HG03469 (cell line): Measurements from ENCODE around the gene REPIN1.

Experiments used
- ATAC-seq: cut with Tn5 transposase; IDR thresholded peaks from one replicate; pipeline ENCODE4 v1.9.1; 2021; ENCODE audit warnings: mild to moderate bottlenecking, moderate library complexity, moderate number of reproducible peaks; ENCODE audit not compliant: unreplicated experiment

REPIN1 gene

DNA sequence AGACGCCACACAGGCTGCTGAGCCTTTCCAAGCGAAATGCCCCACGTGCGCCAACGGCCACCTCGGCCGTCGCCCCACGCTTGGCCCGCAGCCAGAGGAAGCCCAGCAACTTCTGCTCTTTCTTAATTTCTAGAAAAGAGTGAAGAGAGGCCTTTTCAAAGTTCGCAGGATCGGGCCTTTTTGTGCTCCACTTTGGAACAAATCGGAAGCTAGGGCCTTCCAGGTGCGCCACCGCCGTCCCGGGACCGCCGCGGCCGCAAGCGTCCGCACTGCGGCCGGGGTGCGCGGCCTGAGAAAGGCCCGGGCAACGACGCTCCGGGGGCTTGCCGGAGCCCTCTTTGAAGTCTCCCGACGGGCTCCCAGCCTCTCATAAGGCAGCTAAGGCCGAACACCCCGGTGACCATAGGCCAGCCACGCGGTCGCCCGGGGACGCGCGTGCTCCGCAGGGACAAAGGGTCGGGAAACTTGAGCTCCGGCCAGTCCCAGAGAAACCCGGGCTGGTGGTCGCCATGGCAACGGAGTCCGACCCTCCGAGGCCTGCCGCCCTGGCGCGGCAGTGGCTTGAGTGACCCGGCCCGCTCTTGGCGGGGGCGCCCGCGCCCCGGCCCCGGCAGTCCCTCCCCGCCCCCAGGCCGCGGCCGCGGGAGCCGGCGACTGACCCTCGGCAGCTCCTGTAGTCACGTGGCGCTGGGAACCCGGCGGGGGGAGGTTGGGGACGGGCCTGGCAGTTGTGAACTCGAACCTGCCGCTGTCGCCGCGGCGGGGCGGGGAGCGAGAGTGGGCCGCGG is at the start of gene REPIN1:
REPIN1 (plus strand) TSS at position 727 of the 788 bp plus-strand sequence. CDS start 890 bp downstream, outside the sequence.
- ATAC-seq = peak; percentile 30

- no peak for ATAC-seq
Observed at GRCh38 chr7:150321788-150322113, 46.9 kb upstream of the REPIN1 start.

DNA sequence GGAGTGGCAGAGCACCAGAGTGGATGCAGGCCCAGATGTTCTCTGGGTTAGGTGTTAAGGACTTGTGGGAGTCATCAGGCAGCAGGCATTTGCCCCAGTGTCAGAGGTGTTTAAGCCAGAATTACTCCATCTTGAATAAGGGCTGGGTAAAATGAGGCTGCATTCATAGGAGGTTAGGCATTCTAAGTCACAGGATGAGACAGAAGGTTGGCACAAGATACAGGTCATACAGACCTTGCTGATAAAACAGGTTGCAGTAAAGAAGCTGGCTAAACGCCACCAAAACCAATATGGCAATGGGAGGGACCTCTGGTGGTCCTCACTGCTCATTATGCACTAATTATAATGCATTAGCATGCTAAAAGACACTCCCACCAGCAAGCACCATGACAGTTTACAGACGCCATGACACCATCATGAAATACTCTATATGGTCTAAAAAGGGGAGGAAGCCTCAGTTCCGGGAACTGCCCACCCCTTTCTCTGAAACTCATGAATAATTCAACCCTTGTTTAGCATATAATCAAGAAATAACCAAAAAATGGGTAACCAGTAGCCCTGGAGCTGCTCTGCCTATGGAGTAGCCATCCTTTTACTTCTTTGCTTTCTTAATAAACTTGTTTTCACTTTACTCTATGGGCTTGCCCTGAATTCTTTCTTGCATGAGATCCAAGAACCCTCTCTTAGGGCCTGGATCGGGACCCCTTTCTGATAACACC is 46.3 kb upstream of the REPIN1 start:
- ATAC-seq = no peak

DNA sequence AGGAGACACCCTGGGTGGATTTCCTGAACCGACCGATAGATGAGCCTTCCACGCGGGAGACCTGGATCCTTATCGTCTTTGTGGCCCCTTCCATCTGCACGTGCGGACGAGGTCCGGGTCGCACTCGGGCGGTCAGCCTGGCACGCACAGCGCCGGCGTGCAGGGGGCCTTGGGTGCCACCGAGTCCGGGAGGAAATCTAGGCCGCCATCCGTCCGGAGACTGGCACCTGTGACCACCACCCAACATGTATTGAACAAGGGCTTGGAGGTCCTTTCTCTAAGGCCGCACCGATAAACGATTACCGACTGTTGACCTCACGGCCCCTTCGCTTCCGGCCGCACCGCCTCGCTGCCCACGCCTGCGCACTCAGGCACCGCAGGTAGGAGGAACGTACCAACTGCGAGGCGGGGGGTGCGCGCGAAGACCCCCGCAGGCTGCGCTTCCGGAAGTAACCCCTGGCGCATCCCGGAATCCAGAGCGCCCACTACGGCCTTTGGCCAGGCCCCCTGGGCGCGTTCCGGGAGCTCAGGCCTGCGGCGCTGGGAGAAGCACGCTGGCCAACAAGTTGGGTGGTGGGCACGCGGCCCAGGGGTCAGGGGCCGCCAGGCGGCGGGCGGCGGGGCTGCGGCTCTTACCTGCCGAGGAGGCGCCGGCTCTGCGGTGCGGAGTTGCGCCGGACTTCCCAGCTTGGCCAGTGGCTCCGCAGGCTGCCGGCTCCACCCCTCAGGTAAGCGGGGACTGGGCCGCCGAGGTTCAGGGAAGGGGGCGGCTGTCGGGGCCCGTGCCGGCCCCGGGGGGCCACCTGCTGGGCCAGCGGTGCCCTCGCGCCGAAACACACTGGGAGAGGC is 45.6 kb upstream of the REPIN1 start, which contains the start of the genes ACTR3C and LRRC61:
ACTR3C (minus strand) TSS at position 713 of the 849 bp plus-strand sequence. CDS start 28,249 bp downstream, outside the sequence.
LRRC61 (plus strand) TSS at position 523 of the 849 bp plus-strand sequence. CDS start 13,507 bp downstream, outside the sequence.
- peak; percentile 36 for ATAC-seq

GRCh38 chr7:150323682-150324372 is 44.8 kb upstream of the REPIN1 start:
- ATAC-seq = no peak

- ATAC-seq = no peak
Observed at GRCh38 chr7:150324373-150324961, 44.2 kb upstream of the REPIN1 start.

DNA sequence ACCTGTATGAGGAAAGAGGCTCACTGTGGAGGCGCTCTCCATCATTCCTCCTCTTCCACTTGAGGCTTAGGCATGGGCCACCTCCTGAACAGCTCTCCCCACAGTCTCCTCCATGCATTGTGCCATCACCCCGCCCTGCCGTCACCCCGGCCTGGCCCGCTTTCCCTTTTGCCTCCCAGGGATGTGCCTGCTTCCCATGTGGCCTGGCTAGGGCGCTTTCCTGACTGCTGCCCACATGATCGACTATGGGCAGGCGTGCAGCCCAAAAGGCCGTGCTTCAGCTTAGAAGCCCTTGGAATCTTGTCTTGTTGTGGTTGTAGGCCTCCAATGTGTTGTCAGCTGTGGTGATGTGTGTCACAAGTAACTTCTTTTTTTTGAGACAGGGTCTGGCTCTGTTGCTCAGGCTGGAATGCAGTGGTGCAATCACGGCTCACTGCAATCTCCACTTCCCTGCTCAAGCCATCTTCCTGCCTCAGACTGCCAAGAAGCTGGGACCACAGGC is 43.5 kb upstream of the REPIN1 start:
- no peak for ATAC-seq

DNA sequence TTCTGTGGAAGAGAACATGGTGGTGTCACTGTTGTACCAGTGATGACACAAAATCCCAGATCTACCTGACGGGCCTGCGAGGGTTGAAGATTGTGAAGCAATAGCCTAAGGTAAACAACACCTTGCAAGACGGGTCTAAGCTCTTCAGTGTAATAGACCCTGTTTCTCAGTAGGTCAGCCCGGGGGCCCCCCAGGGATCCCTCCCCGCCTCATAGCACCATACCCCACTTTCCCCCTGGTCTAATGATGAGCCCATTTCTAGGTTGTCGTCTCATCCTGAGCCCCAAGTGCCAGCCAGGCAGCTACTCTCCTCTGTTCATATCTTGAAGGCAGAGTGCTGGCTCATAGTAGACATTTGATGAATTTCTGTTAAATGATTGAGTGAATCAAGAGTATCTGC is 42.7 kb upstream of the REPIN1 start:
- no peak for ATAC-seq

- no peak for ATAC-seq
Observed at GRCh38 chr7:150326657-150327268, 41.9 kb upstream of the REPIN1 start.

DNA sequence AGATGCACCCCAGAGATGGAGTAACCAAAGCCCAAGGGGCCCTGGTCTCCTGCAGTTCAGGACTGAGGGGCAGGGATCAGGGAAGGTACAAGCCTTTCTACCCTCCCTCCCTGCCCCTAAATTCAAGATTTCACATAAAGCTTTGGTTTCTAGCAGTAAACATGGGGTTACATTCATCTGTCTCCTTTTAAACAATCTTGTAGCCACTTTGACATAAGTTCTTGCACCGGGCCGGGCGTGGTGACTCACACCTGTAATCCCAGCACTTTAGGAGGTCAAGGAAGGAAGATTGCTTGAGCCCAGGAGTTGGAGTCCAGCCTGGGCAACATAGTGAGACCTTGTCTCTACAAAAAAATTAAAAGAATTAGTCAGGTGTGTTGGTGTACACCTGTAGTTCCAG is 41.3 kb upstream of the REPIN1 start:
- no peak for ATAC-seq

DNA sequence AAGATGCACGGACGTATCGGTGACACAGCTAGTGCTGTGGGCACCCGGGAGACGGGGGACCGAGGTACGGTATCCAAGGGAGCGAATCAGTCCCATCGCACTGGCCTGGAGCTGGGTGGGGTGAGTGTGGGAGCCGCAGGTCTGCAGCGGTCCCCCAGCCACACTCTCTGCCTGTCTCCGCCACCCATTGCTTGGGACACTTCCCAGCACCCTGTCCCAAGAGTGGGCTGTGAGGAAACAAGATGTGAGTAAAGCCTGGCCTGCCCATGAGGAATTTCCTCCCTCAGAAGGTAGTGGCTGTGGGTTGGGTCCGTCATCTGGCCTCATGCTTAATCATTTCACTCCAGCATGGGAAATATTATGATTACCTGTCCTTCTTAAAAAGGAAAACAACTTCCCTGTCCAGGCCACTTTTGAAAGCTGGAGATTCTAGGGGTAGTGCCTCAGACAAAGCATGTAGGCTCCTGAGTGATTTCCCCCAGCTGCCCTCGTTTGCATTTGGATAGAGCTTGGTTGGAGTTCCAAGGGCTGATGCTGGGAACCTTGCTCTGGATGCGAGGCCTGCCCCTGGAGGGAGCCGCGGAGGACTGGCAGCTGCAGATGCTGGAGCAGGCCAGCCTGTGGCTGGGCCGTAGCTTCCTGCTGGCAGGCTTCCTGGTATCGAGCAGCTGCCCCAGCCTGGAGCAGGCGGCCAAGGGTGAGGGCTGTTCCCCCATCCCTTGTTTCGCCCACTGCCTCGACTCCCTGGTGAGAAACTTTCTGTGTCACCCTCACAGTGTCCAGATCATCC is 39.1 kb upstream of the REPIN1 start:
- no peak for ATAC-seq

DNA sequence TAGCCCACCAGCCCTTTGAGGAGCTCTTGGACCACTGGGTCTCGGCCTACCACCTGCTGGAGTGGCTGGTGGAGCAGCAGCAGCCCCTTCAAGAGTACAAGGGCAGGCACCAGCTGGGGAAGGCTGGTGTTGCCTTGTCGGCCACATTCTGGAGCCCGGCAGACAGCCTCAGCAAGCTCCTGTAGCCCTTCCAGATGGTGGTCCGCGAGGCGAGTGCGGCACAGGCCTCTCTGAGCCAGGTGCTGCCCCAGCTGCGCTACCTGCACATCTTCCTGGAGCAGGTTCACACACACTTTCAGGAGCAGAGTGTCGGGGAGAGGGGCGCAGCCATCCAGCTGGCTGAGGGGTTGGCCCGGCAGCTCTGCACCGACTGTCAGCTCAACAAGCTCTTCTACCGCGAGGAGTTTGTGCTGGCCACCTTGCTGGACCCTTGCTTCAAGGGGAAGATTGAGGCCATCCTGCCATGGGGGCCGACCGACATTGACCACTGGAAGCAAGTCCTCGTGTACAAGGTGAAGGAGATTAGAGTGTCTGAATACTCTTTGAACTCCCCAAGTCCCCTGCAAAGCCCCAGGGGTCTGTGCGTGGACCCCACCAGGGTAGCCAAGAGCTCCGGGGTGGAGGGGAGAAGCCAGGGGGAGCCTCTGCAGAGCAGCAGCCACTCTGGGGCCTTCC is 38.3 kb upstream of the REPIN1 start:
- ATAC-seq = no peak

DNA sequence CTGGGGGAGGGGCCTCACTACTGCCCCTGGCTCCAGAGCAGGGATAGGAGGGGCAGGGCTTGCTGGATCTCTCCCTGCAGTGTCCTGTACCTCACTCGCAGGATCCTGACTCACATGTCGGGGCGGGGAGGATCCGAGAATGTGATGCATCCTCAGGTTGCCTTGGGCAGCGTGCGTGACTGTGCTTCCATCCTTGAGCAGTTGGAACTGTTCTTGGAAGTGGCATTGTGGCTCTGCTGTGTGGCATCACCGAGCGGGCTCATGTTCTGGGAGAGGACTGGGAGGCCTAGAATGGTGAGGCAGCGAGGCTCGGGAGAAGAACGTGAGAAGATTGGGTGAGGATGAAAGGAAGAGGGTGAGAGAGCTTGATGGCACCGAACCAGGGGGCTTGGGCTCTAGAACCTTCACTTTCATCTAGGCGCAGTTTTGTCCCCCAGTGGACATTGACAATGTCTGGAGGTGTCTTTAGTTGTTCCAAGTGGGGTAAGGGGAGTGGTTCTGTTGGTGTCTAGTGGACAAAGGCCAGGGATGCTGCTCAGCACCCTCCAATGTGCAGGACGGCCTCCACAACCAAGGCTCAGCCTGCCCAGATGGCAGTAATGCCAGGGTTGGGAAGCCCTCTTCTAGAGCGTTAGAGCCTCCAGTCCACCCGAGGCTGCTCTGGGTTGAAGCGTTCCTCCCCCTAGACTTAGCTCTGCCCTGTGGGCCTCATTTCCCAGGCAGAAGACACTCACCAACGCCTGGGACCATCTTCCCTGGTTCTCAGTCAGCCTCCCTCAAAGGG is 35.6 kb upstream of the REPIN1 start:
- no peak for ATAC-seq

DNA sequence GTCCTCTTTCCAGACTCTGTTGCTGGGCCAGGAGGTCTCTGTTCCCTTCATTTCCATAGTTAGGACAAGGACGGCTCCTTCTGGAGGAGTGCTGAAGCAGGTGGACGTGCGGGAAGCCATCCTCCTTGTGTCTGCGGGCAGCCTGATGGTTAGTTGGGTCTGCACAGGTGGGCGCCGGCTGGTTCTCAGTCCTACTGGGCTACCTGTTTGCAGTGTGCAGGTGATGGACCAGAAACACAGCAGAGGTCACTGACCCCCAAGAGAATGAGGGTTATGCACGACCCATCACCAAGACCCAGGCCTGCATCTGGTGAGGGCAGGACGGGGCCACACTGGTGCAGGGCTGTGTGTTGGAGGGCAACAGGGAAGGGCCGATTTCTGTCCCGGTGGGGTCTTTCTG is 35.0 kb upstream of the REPIN1 start:
- no peak for ATAC-seq

GRCh38 chr7:150334108-150334507 is 34.5 kb upstream of the REPIN1 start:
- no peak for ATAC-seq

- no peak for ATAC-seq
Observed at GRCh38 chr7:150335108-150335773, 33.4 kb upstream of the REPIN1 start.

- no peak for ATAC-seq
Observed at GRCh38 chr7:150335774-150336112, 32.9 kb upstream of the REPIN1 start.
